Astrocyte (in vitro differentiated cells and primary cell): ENCODE measurements around the gene UBE2Q1. TPM values are rescaled to one million over a fixed set of nuclear protein-coding genes. Genes with fewer than 3 reads are reported as not detected.

Experiments used
- DNase-seq: peaks from one replicate; pipeline ENCODE4 v3.0.0-alpha.2; 2010; ENCODE audit warnings: low read depth
- FAIRE-seq: peaks from 2 replicates; lab custom pipeline; 2011; peaks lifted over from hg19 to GRCh38; lab: Jason Lieb, UNC
- H2AFZ ChIP-seq: 2 replicates; pipeline ENCODE4 v1.6.0; 2012; ENCODE audit warnings: low read depth, low read length, inconsistent platforms
- H3K27ac ChIP-seq: 2 replicates; pipeline ENCODE4 v1.5.1; 2011; ENCODE audit warnings: low read depth, low read length, inconsistent platforms
- H3K27me3 ChIP-seq: 2 replicates; pipeline ENCODE4 v1.6.0; 2011; ENCODE audit warnings: low read length, inconsistent platforms; ENCODE audit not compliant: insufficient read depth
- H3K36me3 ChIP-seq: 2 replicates; pipeline ENCODE4 v1.5.1; 2011; ENCODE audit warnings: low read length, inconsistent platforms; ENCODE audit not compliant: insufficient read depth
- H3K4me1 ChIP-seq: 2 replicates; pipeline ENCODE4 v1.5.1; 2011; ENCODE audit warnings: low read length, inconsistent platforms; ENCODE audit not compliant: insufficient read depth
- H3K4me2 ChIP-seq: 2 replicates; pipeline ENCODE4 v1.6.0; 2012; ENCODE audit warnings: low read length, inconsistent platforms
- H3K4me3 ChIP-seq: 2 replicates; pipeline ENCODE4 v1.5.1; 2011; ENCODE audit warnings: low read depth, mild to moderate bottlenecking, low read length, inconsistent platforms; ENCODE audit not compliant: insufficient read depth
- H3K79me2 ChIP-seq: 2 replicates; pipeline ENCODE4 v1.6.0; 2012; ENCODE audit warnings: mild to moderate bottlenecking, low read length, inconsistent platforms; ENCODE audit not compliant: insufficient read depth
- H3K9ac ChIP-seq: 2 replicates; pipeline ENCODE4 v1.6.0; 2012; ENCODE audit warnings: mild to moderate bottlenecking, low read length, inconsistent platforms
- H3K9me3 ChIP-seq: 2 replicates; pipeline ENCODE4 v1.5.1; 2012; ENCODE audit warnings: low read depth, mild to moderate bottlenecking, low read length, inconsistent platforms; ENCODE audit not compliant: insufficient read depth
- H4K20me1 ChIP-seq: 2 replicates; pipeline ENCODE4 v1.6.0; 2012; ENCODE audit warnings: low read length, inconsistent platforms; ENCODE audit not compliant: insufficient read depth
- H3K27ac Mint-ChIP-seq: one replicate; pipeline ENCODE4 v1.8.0; 2021; ENCODE audit warnings: mild to moderate bottlenecking, mixed read lengths; ENCODE audit not compliant: unreplicated experiment
- H3K27me3 Mint-ChIP-seq: one replicate; pipeline ENCODE4 v1.8.0; 2021; ENCODE audit warnings: low read depth, mixed read lengths; ENCODE audit not compliant: unreplicated experiment
- H3K36me3 Mint-ChIP-seq: one replicate; pipeline ENCODE4 v1.8.0; 2021; ENCODE audit warnings: low read depth, mixed read lengths; ENCODE audit not compliant: unreplicated experiment
- H3K4me1 Mint-ChIP-seq: one replicate; pipeline ENCODE4 v1.8.0; 2021; ENCODE audit warnings: low read depth, mixed read lengths; ENCODE audit not compliant: unreplicated experiment
- H3K4me3 Mint-ChIP-seq: one replicate; pipeline ENCODE4 v1.8.0; 2021; ENCODE audit warnings: mild to moderate bottlenecking, moderate library complexity, mixed read lengths; ENCODE audit not compliant: unreplicated experiment
- H3K9me3 Mint-ChIP-seq: one replicate; pipeline ENCODE4 v1.8.0; 2021; ENCODE audit warnings: mild to moderate bottlenecking, mixed read lengths; ENCODE audit not compliant: unreplicated experiment
- EZH2 ChIP-seq: IDR thresholded peaks from 2 replicates; pipeline ENCODE4 v1.6.1; 2012; ENCODE audit warnings: mild to moderate bottlenecking, low read length, inconsistent platforms; ENCODE audit not compliant: insufficient read depth
- total RNA-seq: library from RNA; stranded (reverse); gene quantifications from 2 replicates; pipeline ENCODE4 v1.2.1, GENCODE V29; 2021
- TF ChIP-seq, protein P1 (sequence below): IDR thresholded peaks from 2 replicates; pipeline ENCODE4 v1.5.1; 2011; ENCODE audit warnings: low read depth, mild to moderate bottlenecking, inconsistent platforms, low read length, moderate library complexity; ENCODE audit not compliant: insufficient read depth

Gene UBE2Q1
- total RNA-seq, 1 donor from 2014 or later = 85.4 TPM

DNA sequence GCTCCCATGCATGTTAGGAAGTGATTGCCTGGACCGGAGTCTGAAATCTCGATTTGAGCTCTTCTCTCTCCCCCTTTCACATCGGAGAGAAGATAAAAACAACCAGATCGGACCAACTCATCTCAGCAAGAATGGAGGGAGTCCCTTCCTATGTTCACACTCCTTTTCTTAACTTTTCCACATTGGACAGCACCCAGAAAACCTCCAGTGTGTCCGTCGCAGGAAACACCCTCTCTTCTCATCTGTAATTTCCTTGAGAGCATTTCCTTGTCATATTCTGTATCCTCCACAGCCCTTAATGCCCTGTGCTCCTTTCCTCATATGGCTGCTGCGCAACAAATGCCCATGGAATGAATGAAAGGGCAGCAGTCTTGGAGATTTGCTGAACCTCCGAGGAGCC, 57.9 kb downstream of the UBE2Q1 start:
- H3K4me2 ChIP-seq = no peak overlapping the region
- H3K9ac ChIP-seq = no peak overlapping the region
- H3K4me3 ChIP-seq = no peak overlapping the region
- no peak overlapping the region for H3K27ac Mint-ChIP-seq
- no peaks in the 10 kb centered on the region for H3K79me2 ChIP-seq
- no peaks in the 10 kb centered on the region for H3K4me1 ChIP-seq
- H2AFZ ChIP-seq = no peak overlapping the region
- H3K4me3 Mint-ChIP-seq = no peak overlapping the region
- peaks cover 77% of the 10 kb centered on the region for H3K27me3 ChIP-seq
- TF ChIP-seq, protein P1, sequence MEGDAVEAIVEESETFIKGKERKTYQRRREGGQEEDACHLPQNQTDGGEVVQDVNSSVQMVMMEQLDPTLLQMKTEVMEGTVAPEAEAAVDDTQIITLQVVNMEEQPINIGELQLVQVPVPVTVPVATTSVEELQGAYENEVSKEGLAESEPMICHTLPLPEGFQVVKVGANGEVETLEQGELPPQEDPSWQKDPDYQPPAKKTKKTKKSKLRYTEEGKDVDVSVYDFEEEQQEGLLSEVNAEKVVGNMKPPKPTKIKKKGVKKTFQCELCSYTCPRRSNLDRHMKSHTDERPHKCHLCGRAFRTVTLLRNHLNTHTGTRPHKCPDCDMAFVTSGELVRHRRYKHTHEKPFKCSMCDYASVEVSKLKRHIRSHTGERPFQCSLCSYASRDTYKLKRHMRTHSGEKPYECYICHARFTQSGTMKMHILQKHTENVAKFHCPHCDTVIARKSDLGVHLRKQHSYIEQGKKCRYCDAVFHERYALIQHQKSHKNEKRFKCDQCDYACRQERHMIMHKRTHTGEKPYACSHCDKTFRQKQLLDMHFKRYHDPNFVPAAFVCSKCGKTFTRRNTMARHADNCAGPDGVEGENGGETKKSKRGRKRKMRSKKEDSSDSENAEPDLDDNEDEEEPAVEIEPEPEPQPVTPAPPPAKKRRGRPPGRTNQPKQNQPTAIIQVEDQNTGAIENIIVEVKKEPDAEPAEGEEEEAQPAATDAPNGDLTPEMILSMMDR = no peak
- TF ChIP-seq EZH2 = no peak
- H3K9me3 ChIP-seq = peaks cover 12% of the 10 kb centered on the region
- H3K9me3 Mint-ChIP-seq = peaks cover 16% of the 10 kb centered on the region
- DNase-seq (no peak), FAIRE-seq (no peak)
- H3K27me3 Mint-ChIP-seq = peaks cover 53% of the 10 kb centered on the region
- H3K36me3 Mint-ChIP-seq = no peaks in the 10 kb centered on the region
- H3K27ac ChIP-seq = no peak overlapping the region
- no peaks in the 10 kb centered on the region for H3K36me3 ChIP-seq
- peaks cover 7% of the 10 kb centered on the region for H3K4me1 Mint-ChIP-seq
- no peaks in the 10 kb centered on the region for H4K20me1 ChIP-seq

DNA sequence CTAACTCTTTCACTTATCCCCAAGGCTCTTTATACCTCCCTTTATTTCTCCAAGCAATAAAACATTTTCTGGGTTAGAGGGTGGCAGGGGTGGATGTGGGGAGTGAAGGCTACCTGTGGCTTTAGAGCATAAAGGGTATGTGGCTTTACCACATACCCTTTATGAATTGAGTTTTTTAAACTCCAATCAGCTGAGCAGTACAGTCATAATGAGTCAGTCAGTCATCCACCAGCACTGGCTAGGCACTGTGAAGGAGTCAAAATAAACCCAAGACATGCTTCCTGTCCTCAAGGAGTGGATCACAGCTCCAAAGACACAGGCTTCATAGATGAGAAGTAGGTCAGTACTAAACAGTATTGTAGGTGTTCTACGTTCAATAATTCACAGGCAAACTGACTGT, 59.0 kb downstream of the UBE2Q1 start:
- H3K4me3 Mint-ChIP-seq = no peak overlapping the region
- Histone ChIP-seq H3K27ac (no peak overlapping the region), H3K27me3 (peaks cover 74% of the 10 kb centered on the region), H3K4me1 (no peaks in the 10 kb centered on the region), H4K20me1 (no peaks in the 10 kb centered on the region), H3K9ac (no peak overlapping the region), H3K9me3 (peaks cover 12% of the 10 kb centered on the region), H3K4me2 (no peak overlapping the region), H2AFZ (no peak overlapping the region), H3K4me3 (no peak overlapping the region), H3K79me2 (no peaks in the 10 kb centered on the region), H3K36me3 (no peaks in the 10 kb centered on the region)
- no peak for FAIRE-seq
- H3K27ac Mint-ChIP-seq = no peak overlapping the region
- no peaks in the 10 kb centered on the region for H3K36me3 Mint-ChIP-seq
- TF ChIP-seq, protein P1 = no peak
- TF ChIP-seq EZH2 = no peak
- peaks cover 7% of the 10 kb centered on the region for H3K4me1 Mint-ChIP-seq
- H3K9me3 Mint-ChIP-seq = peaks cover 16% of the 10 kb centered on the region
- peaks cover 45% of the 10 kb centered on the region for H3K27me3 Mint-ChIP-seq
- DNase-seq = no peak

Other genes starting within 250 kb of the UBE2Q1 start
- gene AQP10, start 237.6 kb downstream of the UBE2Q1 start, total RNA-seq = 0.17 TPM in 1 of 2 replicates, not detected in the other
- 71.6 and 71.9 TPM in 2 replicates for gene ATP8B2, start 233.1 kb downstream of the UBE2Q1 start, total RNA-seq
- 2.2 and 2.5 TPM in 2 replicates for gene IL6R, start 153.3 kb downstream of the UBE2Q1 start, total RNA-seq
- not detected in 2 replicates for gene TDRD10, start 56.4 kb downstream of the UBE2Q1 start, total RNA-seq
- not detected in 2 replicates for gene SHE, start 56.2 kb downstream of the UBE2Q1 start, total RNA-seq
- gene CHRNB2, start 9.1 kb upstream of the UBE2Q1 start, total RNA-seq = 0.20 and 0.24 TPM in 2 replicates
- gene ADAR, start 49.5 kb upstream of the UBE2Q1 start, total RNA-seq = 275 and 278 TPM in 2 replicates